Stimulated activated CD4-positive, alpha-beta T cell treated with anti-CD3 and anti-CD28 coated beads, Interleukin-1b, Interleukin-23, amount 100 ng/mL, for 4 hours (primary cell): ENCODE measurements around the gene SAT2.
"Not testable (repeated sequence)": the region's sequence is repeated elsewhere in the genome, so short reads cannot be mapped to it uniquely, and the experiment has no call there.

ENCODE experiments used
- DNase-seq, 2 donors: peaks; one replicate each; pipeline ENCODE4 v3.0.0-alpha.2; 2020; ENCODE audit warnings: low read depth in 2 of 2

Gene SAT2

GRCh38 chr17:7634384-7634783, 6.8 kb upstream of the SAT2 start:
- no peak for DNase-seq

DNA sequence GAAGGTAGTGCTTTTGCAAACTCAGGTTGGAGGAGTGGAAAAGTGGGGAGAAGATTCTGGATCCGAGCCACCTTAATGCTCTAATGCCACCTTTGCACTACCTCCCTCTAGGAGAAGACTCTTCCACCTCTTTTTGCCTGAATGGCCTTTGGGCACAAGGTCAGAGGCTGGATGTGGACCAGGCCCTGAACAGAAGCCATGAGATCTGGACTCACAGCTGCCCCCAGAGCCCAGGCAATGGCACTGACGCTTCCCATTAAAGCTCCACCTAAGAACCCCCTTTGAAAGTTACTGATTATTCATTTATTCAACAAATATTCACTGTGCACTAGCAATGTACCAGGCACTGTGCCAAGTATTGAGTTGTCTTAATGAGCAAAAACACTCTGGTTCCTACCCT, 5.5 kb upstream of the SAT2 start:
- no peak for DNase-seq

- DNase-seq = no peak
Measured at GRCh38 chr17:7632492-7632894, 4.9 kb upstream of the SAT2 start.

GRCh38 chr17:7631398-7632380, 4.1 kb upstream of the SAT2 start:
- DNase-seq = no peak

DNA sequence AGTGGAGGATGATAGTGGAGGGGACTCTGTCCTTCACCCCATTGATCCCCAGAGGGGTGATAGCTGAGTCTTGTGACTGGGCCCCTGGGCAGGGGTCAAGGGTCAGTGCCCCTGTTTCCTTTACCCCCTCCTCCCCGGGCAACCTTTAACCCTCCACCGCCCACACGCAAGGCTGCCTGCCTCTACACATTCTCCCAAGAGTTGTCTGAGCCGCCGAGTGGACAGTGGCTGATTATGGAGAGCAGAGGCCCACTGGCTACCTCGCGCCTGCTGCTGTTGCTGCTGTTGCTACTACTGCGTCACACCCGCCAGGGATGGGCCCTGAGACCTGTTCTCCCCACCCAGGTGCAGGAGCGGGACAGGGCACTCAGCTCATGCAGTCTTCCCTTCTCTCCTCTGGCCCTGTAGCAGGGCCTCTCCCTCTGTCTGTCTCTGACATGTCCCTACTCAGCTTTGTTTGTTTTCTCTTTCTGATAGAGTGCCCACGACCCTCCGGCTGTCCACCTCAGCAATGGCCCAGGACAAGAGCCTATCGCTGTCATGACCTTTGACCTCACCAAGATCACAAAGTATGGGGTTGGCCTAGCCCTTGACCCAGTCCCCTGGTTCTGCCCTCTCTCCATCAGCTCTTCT, 2.4 kb upstream of the SAT2 start, which contains the start of gene SHBG:
Gene SHBG (plus strand): TSS at position 197 of the 633 bp plus-strand sequence. CDS start 38 bp downstream, at position 235.
- no peak for DNase-seq

DNA sequence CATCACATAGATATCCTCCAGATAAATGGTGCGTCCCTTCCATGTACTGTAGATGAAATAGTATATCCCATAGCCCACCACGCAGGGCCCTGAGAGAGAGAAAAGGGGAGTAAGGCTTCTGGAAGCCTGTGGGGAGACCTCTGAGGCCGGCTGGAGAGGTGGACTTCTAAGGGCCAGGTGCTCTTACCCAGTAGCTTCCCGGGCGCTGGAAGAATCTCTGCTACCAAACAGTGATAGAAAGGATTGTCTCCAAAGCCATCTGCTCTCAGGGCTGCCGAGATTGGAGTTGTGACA, 718 bp downstream of the SAT2 start:
- DNase-seq = no peak

- no peak for DNase-seq
Measured at GRCh38 chr17:7626307-7626706, 1.3 kb downstream of the SAT2 start.

- DNase-seq = not testable (repeated sequence)
Measured at GRCh38 chr17:7625749-7626148, 1.9 kb downstream of the SAT2 start.

DNA sequence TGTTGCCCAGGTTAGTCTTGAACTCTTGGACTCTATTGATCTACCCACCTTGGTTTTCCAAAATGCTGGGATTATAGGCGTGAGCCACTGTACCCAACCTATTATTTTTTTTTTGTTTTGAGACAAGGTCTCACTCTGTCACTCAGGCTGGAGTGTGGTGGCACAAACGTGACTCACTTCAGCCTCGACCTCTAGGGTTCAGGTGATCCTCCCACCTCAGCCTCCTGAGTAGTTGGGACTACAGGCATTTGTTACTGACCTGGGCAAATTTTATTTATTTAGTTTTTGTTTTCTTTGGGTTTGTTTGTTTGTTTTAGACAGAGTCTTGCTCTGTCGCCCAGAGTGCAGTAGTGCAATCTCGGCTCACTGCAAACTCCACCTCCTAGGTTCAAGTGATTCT, 4.0 kb downstream of the SAT2 start:
- no peak for DNase-seq

GRCh38 chr17:7620835-7621234, 6.8 kb downstream of the SAT2 start:
- no peak for DNase-seq

DNA sequence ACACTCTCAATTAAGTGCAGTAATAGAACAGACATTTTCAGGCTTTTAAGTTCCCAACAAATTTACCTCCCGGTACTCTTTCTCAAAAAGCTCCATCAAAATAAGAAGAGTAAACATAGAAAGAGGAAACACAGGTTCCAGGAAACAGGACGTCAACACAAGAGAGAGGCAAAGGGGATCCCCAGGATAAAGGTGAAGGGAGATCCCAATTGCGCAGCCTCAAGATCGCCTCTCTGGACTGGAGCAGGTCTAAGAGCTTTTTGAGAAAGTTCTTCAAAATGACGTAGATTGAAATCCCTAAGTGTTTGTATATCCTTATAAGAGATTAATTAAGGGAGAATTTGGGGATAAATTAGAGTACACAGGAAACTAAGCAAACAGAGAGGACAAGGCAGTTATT, 9.0 kb downstream of the SAT2 start:
- DNase-seq = no peak

- no peak for DNase-seq
Measured at GRCh38 chr17:7615265-7615747, 12.3 kb downstream of the SAT2 start.

GRCh38 chr17:7614425-7615264, 13.0 kb downstream of the SAT2 start, which contains the start of gene FXR2:
FXR2 (minus strand) TSS chr17:7614897; CDS start chr17:7614532, 365 bp downstream.
- DNase-seq = peak; percentile 97 to 98

GRCh38 chr17:7613769-7614424, 13.7 kb downstream of the SAT2 start:
- DNase-seq = no peak

DNA sequence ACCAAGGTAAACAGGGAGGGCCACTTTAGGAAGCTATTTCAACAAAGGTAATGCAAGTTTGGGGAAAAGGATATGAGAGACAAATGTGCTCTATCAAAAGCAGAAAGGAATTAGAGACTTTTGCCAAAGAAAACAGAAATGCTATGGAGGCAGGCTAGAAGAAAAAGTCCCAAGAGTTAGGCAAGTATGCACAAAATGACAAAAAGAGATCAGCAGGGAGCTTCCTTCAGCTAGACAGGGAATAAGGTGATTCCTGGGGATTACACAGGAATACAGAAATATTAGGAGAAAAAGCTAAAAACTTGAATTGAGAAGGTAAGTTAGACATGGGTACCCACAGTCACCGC, 15.4 kb downstream of the SAT2 start:
- no peak for DNase-seq

DNA sequence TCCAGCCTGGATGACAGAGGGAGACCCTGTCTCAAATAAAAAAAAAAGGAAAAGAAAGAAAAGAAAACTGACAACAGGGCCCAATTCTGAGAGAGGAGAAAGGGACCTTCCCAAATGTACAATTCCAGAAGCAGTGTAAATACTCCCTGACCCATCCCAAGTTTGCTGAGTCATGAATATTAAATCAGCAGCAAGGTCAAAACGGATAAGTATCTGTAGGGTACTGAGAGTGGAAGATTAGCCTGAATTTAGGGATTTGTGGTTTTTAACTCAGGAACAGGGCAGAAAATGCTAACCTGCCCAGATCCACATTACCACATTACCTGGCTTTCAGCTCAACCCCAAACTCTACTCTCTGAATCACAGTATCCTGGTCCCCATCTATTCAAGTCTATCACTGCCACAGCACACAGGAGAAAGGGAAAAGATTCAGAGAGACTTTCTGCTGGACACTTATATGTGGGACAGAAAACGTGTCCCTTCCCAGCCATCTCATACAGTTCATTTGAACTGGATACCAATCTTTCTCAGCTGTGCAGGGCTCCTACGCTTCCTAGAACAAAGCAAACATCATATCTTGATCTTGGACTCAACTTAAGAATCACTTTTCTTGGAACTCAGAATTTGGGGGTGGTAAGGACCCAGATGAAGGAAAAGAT, 15.9 kb downstream of the SAT2 start:
- no peak for DNase-seq

DNA sequence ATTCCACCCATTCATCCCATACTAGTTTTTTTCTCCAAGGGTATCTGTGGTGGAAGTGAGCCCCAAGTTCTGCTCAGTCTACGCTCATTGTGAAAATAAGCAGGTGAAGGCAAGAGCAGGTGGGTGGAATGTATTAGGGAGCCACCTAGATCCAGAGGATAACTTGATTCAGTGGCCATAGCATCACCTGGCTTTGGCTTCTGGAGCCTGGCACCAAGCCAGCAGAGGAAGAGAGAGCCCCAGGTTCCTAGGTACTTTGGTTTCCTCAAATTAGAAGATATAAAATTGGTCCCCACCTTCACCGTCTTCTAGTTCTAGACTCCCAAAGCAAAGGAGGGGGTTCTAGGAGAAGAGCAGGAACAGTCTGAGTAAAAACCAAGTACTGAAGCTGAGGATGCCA, 17.0 kb downstream of the SAT2 start:
- DNase-seq = no peak

DNA sequence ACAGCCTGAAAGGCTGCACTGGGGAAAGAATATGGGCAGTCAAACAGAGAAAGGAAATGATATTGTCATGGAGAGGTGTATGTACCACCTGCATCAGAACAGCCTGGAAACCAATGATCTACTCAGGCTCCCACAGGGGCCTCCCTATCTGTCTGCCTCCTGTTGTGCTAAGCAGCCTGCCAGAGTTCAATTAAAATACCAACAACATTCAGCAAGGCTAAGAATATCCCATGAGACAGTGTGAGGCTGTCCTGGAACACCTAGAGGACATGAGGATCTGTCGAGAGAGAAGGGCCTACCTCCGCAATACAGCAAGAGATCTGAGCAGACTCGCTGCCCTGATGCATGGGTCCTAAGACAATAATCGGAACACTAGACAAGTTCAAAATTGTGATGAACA, 21.3 kb downstream of the SAT2 start:
- no peak for DNase-seq

DNA sequence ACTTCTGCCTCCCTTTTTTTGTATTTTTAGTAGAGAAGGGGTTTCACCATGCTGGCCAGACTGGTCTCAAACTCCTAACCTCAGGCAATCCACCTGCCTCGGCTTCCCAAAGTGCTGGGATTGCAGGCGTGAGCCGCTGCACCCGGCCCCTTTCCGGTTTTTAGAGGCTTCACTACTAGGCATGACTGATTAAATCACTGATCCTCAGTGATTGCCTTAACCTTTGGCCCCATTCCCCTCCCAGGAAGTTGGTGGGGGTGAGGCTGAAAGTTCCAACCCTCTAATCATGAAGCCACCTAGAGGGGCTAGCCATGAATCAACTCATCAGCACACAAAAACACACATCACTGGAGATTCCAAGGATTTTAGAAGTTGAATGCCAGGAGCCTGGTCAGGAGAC, 30.1 kb downstream of the SAT2 start:
- not testable (repeated sequence) for DNase-seq

DNA sequence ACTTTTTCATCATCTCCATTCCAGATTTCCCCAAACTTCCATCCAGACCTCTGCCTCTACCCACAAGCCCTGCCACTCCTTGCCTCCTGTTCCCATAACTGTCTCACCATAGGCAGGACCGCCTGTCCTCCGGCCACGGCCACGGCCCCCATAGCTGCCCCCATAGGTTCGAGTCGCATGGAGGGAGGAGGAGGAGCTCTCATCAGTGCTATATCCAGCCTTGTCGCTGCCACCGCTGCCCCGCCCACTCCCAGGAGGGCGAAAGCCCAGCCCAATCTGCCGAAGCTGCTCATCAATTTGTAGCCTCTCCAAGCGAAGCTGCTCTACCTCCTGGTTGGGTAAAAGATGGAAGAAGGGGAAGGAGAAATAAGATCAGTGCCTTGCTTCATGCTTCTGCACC, 34.3 kb downstream of the SAT2 start:
- no peak for DNase-seq

DNA sequence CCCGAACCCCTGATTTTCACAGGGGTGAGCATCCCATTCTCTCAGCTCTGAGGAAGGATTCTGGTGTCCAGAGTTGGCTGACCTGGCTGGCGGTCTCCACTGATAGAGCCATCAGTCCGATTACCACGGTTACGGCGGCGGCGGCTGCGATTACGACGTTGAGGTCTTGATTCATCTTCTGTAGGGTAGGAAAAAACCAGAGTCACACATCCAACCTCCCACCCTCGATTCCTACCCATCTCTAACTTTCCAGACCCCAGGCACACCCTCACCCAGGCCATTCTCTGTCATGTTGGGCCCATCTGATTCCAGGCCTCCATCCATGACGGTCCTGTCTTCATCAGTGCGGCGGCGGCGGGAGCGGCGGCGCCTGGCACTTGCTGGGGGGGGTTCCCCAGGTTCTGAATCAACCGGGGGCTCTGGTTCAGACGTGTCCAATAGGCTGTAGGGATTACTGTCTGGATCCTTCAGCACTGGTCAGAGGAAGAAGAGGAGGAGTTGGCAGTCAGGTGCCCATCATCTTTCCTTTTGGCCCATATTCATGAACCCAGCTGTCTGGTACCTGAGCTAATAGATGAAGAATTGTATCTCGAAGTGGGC, 35.1 kb downstream of the SAT2 start:
- no peak for DNase-seq
